ENCODE results near the gene RHO. TPM values are rescaled to one million over a fixed set of nuclear protein-coding genes. Genes with fewer than 3 reads are reported as not detected.

The RHO gene
- total RNA-seq, 1 experiment from 2014 or later: not detected

- no TSS peak for BruUV-seq (replicated peaks)
- Histone ChIP-seq H3K9ac (ENCODE audit: low read length) (no peak overlapping the region), H3K9me3 (ENCODE audit: control insufficient read depth in 1 of 2, insufficient read depth in 1 of 2, low read depth in 1 of 2, low read length in 2 of 2) (no peaks in the 10 kb centered on the region), H3K4me2 (ENCODE audit: low read length) (no peak overlapping the region), H3K27me3 (ENCODE audit: insufficient read depth, low read length) (no peaks in the 10 kb centered on the region), H3K27ac (ENCODE audit: low read depth, low read length) (no peak overlapping the region), H3K79me2 (ENCODE audit: insufficient read depth, low read length) (no peaks in the 10 kb centered on the region), H3K9me2 (ENCODE audit: insufficient read depth) (no peaks in the 10 kb centered on the region), H3K4me3 (replicated peaks in 1 of 2; ENCODE audit: low read depth in 1 of 2, low read length in 2 of 2) (no peak overlapping the region), H2AFZ (ENCODE audit: low read depth, low read length, poor library complexity, severe bottlenecking) (no peak overlapping the region), H3K4me1 (ENCODE audit: control insufficient read depth in 1 of 2, insufficient read depth in 2 of 2, low read length in 2 of 2) (no peaks in the 10 kb centered on the region), H3K36me3 (ENCODE audit: control insufficient read depth in 1 of 2, insufficient read depth in 2 of 2, low read length in 2 of 2) (no peaks in the 10 kb centered on the region), H4K20me1 (ENCODE audit: insufficient read depth) (no peaks in the 10 kb centered on the region)
- RAD21 ChIA-PET (ENCODE audit: low non-redundant PET in 1 of 2, low total read pairs in 2 of 2, uncharacterized antibody in 2 of 2, unreplicated experiment in 2 of 2): no interaction called here
- intact Hi-C loops (cut with micrococcal nuclease): no loop called here
- POLR2A ChIA-PET: no interaction called here
- no peak for DNase-seq (ENCODE audit: low read depth, low spot score)
- CTCF ChIA-PET: no interaction called here
- ATAC-seq: no peak
- TF ChIP-seq REST (IDR thresholded peaks at IDR 0.05; ENCODE audit: low read depth) (no peak), EGR1 (IDR thresholded peaks at IDR 0.05; ENCODE audit: low read depth) (no peak), MAX (IDR thresholded peaks at IDR 0.05) (no peak), CTCF (IDR thresholded peaks at IDR 0.05 in 2 of 3, conservative IDR thresholded peaks at IDR 0.05 in 1 of 3; ENCODE audit: borderline replicate concordance in 1 of 3, insufficient read depth in 1 of 3, low read depth in 2 of 3, low read length in 2 of 3) (no peak), CBX3 (IDR thresholded peaks at IDR 0.05; ENCODE audit: low read depth) (no peak), SRF (IDR thresholded peaks at IDR 0.05; ENCODE audit: low read depth) (no peak), CEBPB (IDR thresholded peaks at IDR 0.05; ENCODE audit: low read depth) (no peak), SP1 (IDR thresholded peaks at IDR 0.05; ENCODE audit: low read depth) (no peak)
Measured at GRCh38 chr3:129512595-129512994, 15.8 kb upstream of the RHO start.

Data from HCT116 (cell line).